ENCODE results near the gene GPX4. TPM values are rescaled to one million over a fixed set of nuclear protein-coding genes. Genes with fewer than 3 reads are reported as not detected.

Gene GPX4
- total and polyA plus RNA-seq, 2 experiments from 2014 or later = 351 to 573 TPM

- Histone ChIP-seq H3F3A (replicated peaks; ENCODE audit: low read depth) (0 out of 2 replicates have a peak, but pooled peaks cover 10% of the 10 kb centered on the region), H3K9me2 (ENCODE audit: insufficient read depth) (no peaks in the 10 kb centered on the region), H3K79me2 (replicated peaks; ENCODE audit: insufficient read depth) (no peaks in the 10 kb centered on the region), H2AFZ (no peak overlapping the region), H3K4me2 (no peak overlapping the region), H4K20me1 (replicated peaks; ENCODE audit: insufficient read depth) (no peaks in the 10 kb centered on the region; the same call in 1 of the 2 replicates), H3K4me3 (no peak overlapping the region), H3K27me3 (ENCODE audit: insufficient read depth) (no peaks in the 10 kb centered on the region), H3K4me1 (ENCODE audit: insufficient read depth) (no peaks in the 10 kb centered on the region), H3K36me3 (ENCODE audit: insufficient read depth) (0 out of 2 replicates have a peak, but pooled peaks cover 3% of the 10 kb centered on the region), H3K27ac (ENCODE audit: low read depth) (no peak overlapping the region)
- Mint-ChIP-seq H3K27ac (no peak overlapping the region), H3K36me3 (ENCODE audit: low read depth) (peaks cover 12% of the 10 kb centered on the region), H3K4me3 (no peak overlapping the region), H3K4me1 (peaks cover 11% of the 10 kb centered on the region; the same call in 1 of the 3 replicates), H3K9me3 (no peaks in the 10 kb centered on the region), H3K27me3 (ENCODE audit: insufficient read depth, low read depth, poor library complexity) (peaks cover 12% of the 10 kb centered on the region)
- no peak for TF ChIP-seq JUNB (IDR thresholded peaks at IDR 0.05; ENCODE audit: unreplicated experiment)
- TF ChIP-seq POLR2AphosphoS5 (IDR thresholded peaks at IDR 0.05; ENCODE audit: low read depth) = no peak
- TF ChIP-seq CTCF (conservative IDR thresholded peaks at IDR 0.05; ENCODE audit: low read depth in 2 of 2) = no peak
- no peak for TF ChIP-seq ZNF114 (CRISPR knock-in tag; IDR thresholded peaks at IDR 0.05)
- no peak for TF ChIP-seq ZNF462 (CRISPR knock-in tag; IDR thresholded peaks at IDR 0.05)
- no peak for TF ChIP-seq STAT1 (IDR thresholded peaks at IDR 0.05; ENCODE audit: unreplicated experiment)
- no peak for TF ChIP-seq ZNF331 (CRISPR knock-in tag; IDR thresholded peaks at IDR 0.05; ENCODE audit: low read depth)
- TF ChIP-seq REST (IDR thresholded peaks at IDR 0.05; ENCODE audit: unreplicated experiment) = no peak
- no peak for ATAC-seq
- no peak for DNase-seq (ENCODE audit: low spot score)
Observed at GRCh38 chr19:1109697-1110671, 6.2 kb downstream of the GPX4 start.
